ENCODE measurements around the gene NPTX1.

DNA sequence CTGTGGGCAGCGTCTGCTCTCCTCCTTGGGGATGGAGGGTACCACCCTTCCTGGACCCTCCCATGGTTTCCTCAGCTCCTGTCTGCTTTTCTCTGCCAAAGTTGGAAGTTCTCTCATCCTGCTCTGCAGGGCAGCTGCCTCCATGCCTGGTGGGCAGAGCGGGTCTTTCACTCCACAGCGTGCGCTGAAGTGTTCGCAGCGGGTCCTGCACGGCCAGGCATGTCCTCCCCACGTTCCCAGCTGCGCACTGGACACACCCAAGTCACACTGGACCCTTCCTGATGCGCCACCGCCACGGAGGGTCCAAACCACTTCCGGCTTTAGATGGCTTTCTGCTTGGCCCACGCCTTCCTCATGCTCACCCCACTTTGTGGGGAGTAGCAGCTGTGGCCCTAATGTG lies 33.7 kb upstream of the NPTX1 start:
- TF ChIP-seq, protein P1, sequence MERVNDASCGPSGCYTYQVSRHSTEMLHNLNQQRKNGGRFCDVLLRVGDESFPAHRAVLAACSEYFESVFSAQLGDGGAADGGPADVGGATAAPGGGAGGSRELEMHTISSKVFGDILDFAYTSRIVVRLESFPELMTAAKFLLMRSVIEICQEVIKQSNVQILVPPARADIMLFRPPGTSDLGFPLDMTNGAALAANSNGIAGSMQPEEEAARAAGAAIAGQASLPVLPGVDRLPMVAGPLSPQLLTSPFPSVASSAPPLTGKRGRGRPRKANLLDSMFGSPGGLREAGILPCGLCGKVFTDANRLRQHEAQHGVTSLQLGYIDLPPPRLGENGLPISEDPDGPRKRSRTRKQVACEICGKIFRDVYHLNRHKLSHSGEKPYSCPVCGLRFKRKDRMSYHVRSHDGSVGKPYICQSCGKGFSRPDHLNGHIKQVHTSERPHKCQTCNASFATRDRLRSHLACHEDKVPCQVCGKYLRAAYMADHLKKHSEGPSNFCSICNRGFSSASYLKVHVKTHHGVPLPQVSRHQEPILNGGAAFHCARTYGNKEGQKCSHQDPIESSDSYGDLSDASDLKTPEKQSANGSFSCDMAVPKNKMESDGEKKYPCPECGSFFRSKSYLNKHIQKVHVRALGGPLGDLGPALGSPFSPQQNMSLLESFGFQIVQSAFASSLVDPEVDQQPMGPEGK (CRISPR knock-in tag; IDR thresholded peaks at IDR 0.05) = no peak
- TF ChIP-seq, protein P2, sequence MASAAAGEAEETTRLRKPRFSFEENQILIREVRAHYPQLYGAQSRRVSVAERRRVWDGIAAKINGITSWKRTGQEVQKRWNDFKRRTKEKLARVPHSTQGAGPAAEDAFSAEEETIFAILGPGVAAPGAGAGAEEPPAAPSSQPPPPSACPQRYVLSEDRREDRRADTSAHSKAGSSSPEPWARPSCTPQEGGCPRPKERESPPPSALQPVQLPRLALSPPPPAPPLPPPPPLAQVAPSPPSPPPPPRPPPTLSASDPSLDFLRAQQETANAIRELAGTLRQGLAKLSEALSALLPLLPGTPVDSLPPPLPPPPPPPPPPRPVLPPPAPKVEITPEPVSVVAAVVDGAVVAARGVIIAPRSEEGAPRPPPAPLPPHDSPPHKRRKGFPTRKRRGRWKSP (CRISPR knock-in tag; IDR thresholded peaks at IDR 0.05) = no peak
- no peak for TF ChIP-seq ZC3H4 (CRISPR knock-in tag; IDR thresholded peaks at IDR 0.05; ENCODE audit: borderline replicate concordance)
- TF ChIP-seq, protein P3, sequence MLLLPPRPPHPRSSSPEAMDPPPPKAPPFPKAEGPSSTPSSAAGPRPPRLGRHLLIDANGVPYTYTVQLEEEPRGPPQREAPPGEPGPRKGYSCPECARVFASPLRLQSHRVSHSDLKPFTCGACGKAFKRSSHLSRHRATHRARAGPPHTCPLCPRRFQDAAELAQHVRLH (CRISPR knock-in tag; IDR thresholded peaks at IDR 0.05; ENCODE audit: borderline replicate concordance, low read depth) = no peak
